Cardiac fibroblast (primary cell): ENCODE data around the gene TMEM9.
A peak's percentile ranks its signal among the peaks of the same experiment; 100 is the strongest.
"Not testable (repeated sequence)": the region's sequence is repeated elsewhere in the genome, so short reads cannot be mapped to it uniquely, and the experiment has no call there.

Source experiments
- DNase-seq, 2 donors: peaks; one replicate each; pipeline versions ENCODE4 v3.0.0 to v3.0.0-alpha.2; 2010; ENCODE audit warnings: low read depth in 2 of 2
- H3K4me3 ChIP-seq, 2 donors: replicated peaks in 1 of 2; 1 replicate in 1 of 2; 2 replicates in 1 of 2; pipeline ENCODE4 v1.5.1; 2011; ENCODE audit warnings: low read depth in 2 of 2, low read length in 2 of 2, mild to moderate bottlenecking in 2 of 2, moderate library complexity in 1 of 2
- CTCF ChIP-seq: IDR thresholded peaks from one replicate; pipeline ENCODE4 v1.5.1; 2011; ENCODE audit warnings: low read depth, mild to moderate bottlenecking, low read length, inconsistent platforms

Gene TMEM9

DNA sequence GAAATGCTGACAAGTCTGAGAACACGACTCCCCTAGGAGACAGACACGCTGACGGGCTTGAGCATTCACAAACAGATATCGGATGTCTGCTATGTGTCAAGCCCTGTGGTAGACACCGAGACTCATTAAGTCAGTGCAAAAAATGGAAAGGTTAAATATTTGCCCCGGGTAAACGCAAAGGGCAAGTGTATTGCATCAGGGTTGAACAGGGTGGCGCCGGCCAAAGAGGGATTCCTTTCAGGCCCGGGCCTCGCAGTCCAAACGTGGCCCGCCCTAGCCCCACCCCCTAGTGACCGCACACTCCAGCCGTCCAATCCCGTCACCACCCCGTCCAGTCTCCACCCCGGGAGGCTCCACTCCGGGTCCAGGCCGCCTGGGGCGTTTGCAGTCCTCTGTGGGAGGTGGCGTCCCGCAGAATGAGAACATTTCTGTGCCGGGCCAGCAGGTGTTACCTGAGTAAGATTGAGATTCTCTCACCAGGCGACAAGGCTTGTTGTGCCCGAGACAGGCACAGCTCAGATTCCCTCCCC lies 16.3 kb upstream of the TMEM9 start:
- peak; percentile 89 to 90 for DNase-seq
- H3K4me3 ChIP-seq: peak overlapping the region; percentile 54 to 60
- TF ChIP-seq CTCF: no peak

DNA sequence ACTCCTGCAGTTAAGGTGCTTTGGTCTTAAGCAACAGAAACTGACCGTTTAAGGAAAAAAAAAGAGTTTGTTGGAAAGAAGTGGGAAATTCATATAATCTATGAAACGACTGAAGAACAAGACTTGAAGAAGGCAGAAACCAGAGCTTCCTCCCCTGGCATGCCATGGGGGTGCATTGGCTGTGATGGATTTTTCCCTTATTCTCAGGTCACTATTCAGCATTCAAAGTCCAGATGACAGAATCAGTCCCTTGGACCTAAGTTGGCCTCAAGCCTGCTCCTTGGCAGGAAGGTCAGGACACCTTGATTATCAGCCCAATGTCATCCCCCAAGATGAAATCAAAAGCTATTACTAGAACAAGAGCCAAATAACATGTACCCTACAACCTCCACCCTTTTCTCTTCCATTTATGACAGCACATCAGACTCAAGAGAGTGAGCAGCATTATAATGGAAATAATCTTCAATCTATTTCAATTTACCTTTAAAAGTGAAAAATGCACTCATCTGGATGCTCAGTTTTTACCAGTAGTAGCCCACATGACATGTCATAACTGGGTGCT lies 15.8 kb upstream of the TMEM9 start:
- DNase-seq: no peak
- H3K4me3 ChIP-seq: no peak overlapping the region
- TF ChIP-seq CTCF: no peak

GRCh38 chr1:201169203-201169602 lies 14.9 kb upstream of the TMEM9 start:
- DNase-seq: no peak
- no peak for TF ChIP-seq CTCF

DNA sequence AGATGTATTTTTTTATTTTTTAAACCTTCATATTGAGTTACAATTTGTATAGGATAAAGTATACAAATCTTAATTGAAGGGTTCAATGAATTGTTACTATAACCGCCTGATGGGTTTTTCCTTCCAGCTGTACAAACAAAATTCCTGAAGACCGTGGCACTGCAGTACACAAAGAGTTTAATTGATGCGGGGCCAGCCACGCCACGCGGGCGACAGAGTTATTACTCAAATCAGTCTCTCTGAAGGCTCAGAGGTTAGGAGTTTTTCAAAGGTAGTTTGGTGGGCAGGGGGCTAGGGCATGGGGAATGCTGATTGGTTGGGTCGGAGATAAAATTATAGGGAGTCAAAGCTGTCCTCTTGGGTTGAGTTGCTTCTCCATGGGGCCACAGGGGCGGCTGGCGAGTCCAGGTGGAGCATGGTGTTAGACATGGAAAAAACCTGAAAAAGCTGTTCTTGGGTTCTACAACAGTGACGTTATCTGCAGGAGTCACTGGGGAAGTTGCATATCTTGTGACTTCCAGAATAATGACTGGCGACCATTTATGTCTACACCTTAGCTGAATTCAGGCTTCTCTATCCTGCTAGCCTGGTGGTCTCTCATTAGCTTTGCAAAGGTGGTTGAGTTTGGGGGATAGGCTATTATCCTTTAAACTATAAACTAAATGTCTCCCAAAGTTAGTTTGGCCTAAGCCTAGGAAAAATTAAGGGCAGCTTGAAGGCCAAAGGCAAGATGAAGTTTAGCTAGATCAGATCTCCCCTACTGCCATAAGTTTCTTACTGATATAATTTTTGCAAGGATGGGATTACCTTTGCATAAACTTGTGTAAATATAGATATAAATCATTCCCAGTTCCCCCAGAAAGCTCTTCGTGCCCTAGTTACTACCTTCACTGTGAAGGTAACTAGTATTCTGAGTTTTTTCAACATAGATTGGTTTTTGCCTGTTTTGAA lies 13.0 kb upstream of the TMEM9 start:
- no peak overlapping the region for H3K4me3 ChIP-seq
- DNase-seq: no peak
- no peak for TF ChIP-seq CTCF

More at GRCh38 chr1:201169203-201169602, 14.9 kb upstream of the TMEM9 start:
- H3K4me3 ChIP-seq: no peak overlapping the region

- no peak for DNase-seq
Measured at GRCh38 chr1:201164645-201165044, 10.4 kb upstream of the TMEM9 start.

GRCh38 chr1:201163707-201164106 lies 9.4 kb upstream of the TMEM9 start:
- no peak for TF ChIP-seq CTCF
- DNase-seq: no peak
- H3K4me3 ChIP-seq: no peak overlapping the region

More at GRCh38 chr1:201164645-201165044, 10.4 kb upstream of the TMEM9 start:
- no peak for TF ChIP-seq CTCF
- no peak overlapping the region for H3K4me3 ChIP-seq

- DNase-seq, H3K4me3 ChIP-seq: not testable (repeated sequence)
Measured at GRCh38 chr1:201163036-201163435, 8.8 kb upstream of the TMEM9 start.
